ENCODE measurements around the gene NLGN4X.
A peak's percentile ranks its signal among the peaks of the same experiment; 100 is the strongest.

Gene NLGN4X

GRCh38 chrX:6149060-6149872, 79.4 kb downstream of the NLGN4X start:
- no peak for DNase-seq

- DNase-seq, result no peak
These were observed 94.4 kb downstream of the NLGN4X start for GRCh38 chrX:6134255-6134654.

- no peak for DNase-seq
These were observed 95.7 kb downstream of the NLGN4X start for GRCh38 chrX:6132970-6133369.

- DNase-seq, result no peak
These were observed 97.4 kb downstream of the NLGN4X start for GRCh38 chrX:6131287-6131686.

- DNase-seq, result no peak
These were observed 99.5 kb downstream of the NLGN4X start for GRCh38 chrX:6129195-6129594.

- DNase-seq, result no peak
These were observed 108.3 kb downstream of the NLGN4X start for GRCh38 chrX:6120329-6120728.

GRCh38 chrX:6095469-6095868, 133.2 kb downstream of the NLGN4X start:
- peak; percentile 1 for DNase-seq

GRCh38 chrX:6074532-6074931, 154.1 kb downstream of the NLGN4X start:
- no peak for DNase-seq

- no peak for DNase-seq
These were observed 156.9 kb downstream of the NLGN4X start for GRCh38 chrX:6071731-6072130.

- DNase-seq, result no peak
These were observed 161.1 kb downstream of the NLGN4X start for GRCh38 chrX:6067600-6067999.

- DNase-seq, result no peak
These were observed 175.5 kb downstream of the NLGN4X start for GRCh38 chrX:6053141-6053540.

GRCh38 chrX:6052111-6052745, 176.4 kb downstream of the NLGN4X start:
- DNase-seq, result no peak

GRCh38 chrX:6049132-6049531, 179.5 kb downstream of the NLGN4X start:
- no peak for DNase-seq

- DNase-seq, result no peak
These were observed 187.0 kb downstream of the NLGN4X start for GRCh38 chrX:6041630-6042029.

GRCh38 chrX:6029014-6029413, 199.7 kb downstream of the NLGN4X start:
- no peak for DNase-seq

- DNase-seq, result no peak
These were observed 201.7 kb downstream of the NLGN4X start for GRCh38 chrX:6026980-6027379.

- no peak for DNase-seq
These were observed 202.2 kb downstream of the NLGN4X start for GRCh38 chrX:6026429-6026828.

- no peak for DNase-seq
These were observed 204.5 kb downstream of the NLGN4X start for GRCh38 chrX:6024204-6024603.

- peak; percentile 42 for DNase-seq
These were observed 207.2 kb downstream of the NLGN4X start for GRCh38 chrX:6021316-6022091.

- DNase-seq, result no peak
These were observed 209.6 kb downstream of the NLGN4X start for GRCh38 chrX:6019076-6019475.

- DNase-seq, result no peak
These were observed 213.2 kb downstream of the NLGN4X start for GRCh38 chrX:6015423-6015822.

- no peak for DNase-seq
These were observed 216.3 kb downstream of the NLGN4X start for GRCh38 chrX:6012357-6012756.

GRCh38 chrX:6005856-6006255, 222.8 kb downstream of the NLGN4X start:
- no peak for DNase-seq

- no peak for DNase-seq
These were observed 224.1 kb downstream of the NLGN4X start for GRCh38 chrX:6004529-6004928.
